GM12878 (cell line): Measurements from ENCODE around the gene EPDR1. TPM values are rescaled to one million over a fixed set of nuclear protein-coding genes. Genes with fewer than 3 reads are reported as not detected.

ENCODE experiments used
- BRCA1 ChIP-seq: IDR thresholded peaks from 2 replicates; pipeline ENCODE4 v1.6.1; 2011; ENCODE audit warnings: low read depth, low read length, improper control_type of control experiment
- CREB1 ChIP-seq: IDR thresholded peaks from 2 replicates; pipeline ENCODE4 v1.6.1; 2012; ENCODE audit warnings: low read depth, mild to moderate bottlenecking, inconsistent platforms
- EGR1 ChIP-seq, 2 experiments: IDR thresholded peaks; 1 replicate in 1 of 2; 2 replicates in 1 of 2; pipeline ENCODE4 v1.6.1; 2011 to 2012; ENCODE audit warnings: low read depth in 2 of 2, low read length in 2 of 2, borderline replicate concordance in 1 of 2, mild to moderate bottlenecking in 1 of 2, moderate library complexity in 1 of 2
- ESRRA ChIP-seq: IDR thresholded peaks from 2 replicates; pipeline ENCODE4 v1.6.1; 2012; ENCODE audit warnings: mild to moderate bottlenecking, low read length, improper control_type of control experiment
- IRF4 ChIP-seq: IDR thresholded peaks from 2 replicates; pipeline ENCODE4 v1.6.1; 2011; ENCODE audit warnings: low read depth, low read length
- KAT2A ChIP-seq: conservative IDR thresholded peaks from 2 replicates; pipeline ENCODE4 v1.6.1; 2011; ENCODE audit warnings: low read depth, low read length; ENCODE audit not compliant: control insufficient read depth
- MTA3 ChIP-seq: IDR thresholded peaks from 2 replicates; pipeline ENCODE4 v1.6.1; 2012; ENCODE audit warnings: low read length, inconsistent platforms, borderline replicate concordance
- PML ChIP-seq: IDR thresholded peaks from 2 replicates; pipeline ENCODE4 v1.6.1; 2012; ENCODE audit warnings: low read length, inconsistent platforms
- RBBP5 ChIP-seq: fragments of 200-600 bp; sonication (generic); conservative IDR thresholded peaks from 2 replicates; pipeline ENCODE4 v1.6.1; 2016
- RELB ChIP-seq: fragments of 450-650 bp; IDR thresholded peaks from 2 replicates; pipeline ENCODE4 v1.6.1; 2017; ENCODE audit warnings: low read depth, mild to moderate bottlenecking, moderate library complexity
- ZNF207 ChIP-seq: fragments of 450-650 bp; IDR thresholded peaks from 2 replicates; pipeline ENCODE4 v1.6.1; 2014; ENCODE audit warnings: antibody characterized with exemption, mild to moderate bottlenecking, borderline replicate concordance
- ZSCAN29 ChIP-seq: fragments of 450-650 bp; IDR thresholded peaks from 2 replicates; pipeline ENCODE4 v1.6.1; 2017; ENCODE audit warnings: mild to moderate bottlenecking, moderate library complexity
- polyA plus RNA-seq, 11 experiments: library from polyadenylated mRNA; depleted of rRNA in 4 of 11; unstranded in 6 of 11; stranded (reverse) in 5 of 11; fragments of >200 nt; fragmentation: Nextera tagmentation in 4 of 11; fragmentation: Illumina TruSeq in 1 of 11; extraction: Ambion mirVana in 4 of 11; extraction: Trizol in 1 of 11; gene quantifications; 1 replicate in 1 of 11; 2 replicates in 10 of 11; pipeline versions ENCODE4 v1.2.1 to v1.2.3, GENCODE V29; 2011 to 2016; ENCODE audit warnings: inconsistent platforms in 2 of 11, missing spikeins in 2 of 11, low read depth in 1 of 11
- total RNA-seq, 4 experiments: library from RNA; depleted of rRNA in 3 of 4; stranded (reverse); fragments of >200 nt in 3 of 4; fragmentation: Illumina TruSeq in 1 of 4; extraction: Trizol in 1 of 4; gene quantifications; 2 replicates each; pipeline versions ENCODE4 v1.2.1 to v1.2.3, GENCODE V29; 2013 to 2021

The EPDR1 gene
- total and polyA plus RNA-seq, 10 of the 15 experiments (the other 5 are each of a cell fraction or from before 2014, with no cell fraction given), result 1.2 to 18.8 (median 4.7) TPM

GRCh38 chr7:37942934-37943610 lies 22.6 kb downstream of the EPDR1 start (continued):
- TF ChIP-seq RELB (peak; percentile 73), ZNF207 (no peak), EGR1 (IDR thresholded peaks at IDR 0.05; ENCODE audit: borderline replicate concordance in 1 of 2, low read depth in 2 of 2, low read length in 2 of 2) (no peak), MTA3 (no peak), CREB1 (no peak), ESRRA (no peak), IRF4 (no peak), BRCA1 (no peak), PML (no peak), RBBP5 (no peak), ZSCAN29 (no peak), KAT2A (no peak)
- TF ChIP-seq, all 136 proteins: peak for 21
